ENCODE results near the gene DVL3.
A peak's percentile ranks its signal among the peaks of the same experiment; 100 is the strongest.

The DVL3 gene

DNA sequence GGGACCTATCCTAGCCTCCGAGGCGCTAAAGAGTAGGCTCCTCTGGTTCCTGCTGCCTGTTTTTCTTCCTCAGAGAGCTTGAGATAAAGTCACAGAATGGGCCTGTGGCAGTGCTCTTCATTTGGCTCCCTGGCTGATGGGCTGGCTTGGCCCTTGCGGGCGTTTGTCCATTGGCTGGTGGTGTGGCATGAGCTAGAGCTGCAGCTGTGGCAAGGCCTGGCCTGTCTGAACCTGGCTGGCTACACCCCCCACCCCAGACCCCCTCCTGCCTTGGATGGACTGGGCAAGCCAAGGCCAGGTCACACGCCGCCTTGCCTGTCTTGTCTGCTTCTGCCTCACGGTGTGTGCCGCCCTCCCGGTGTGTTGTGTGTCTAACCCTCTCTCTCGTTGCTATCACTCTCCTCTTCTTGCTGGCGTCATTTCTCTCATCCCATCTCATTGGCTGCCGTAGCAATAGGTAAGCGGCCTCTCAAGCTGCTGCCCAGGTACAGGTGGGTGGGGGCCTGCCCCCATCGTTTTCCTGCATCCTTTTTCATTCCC lies 22.7 kb downstream of the DVL3 start:
- DNase-seq, result no peak

DNA sequence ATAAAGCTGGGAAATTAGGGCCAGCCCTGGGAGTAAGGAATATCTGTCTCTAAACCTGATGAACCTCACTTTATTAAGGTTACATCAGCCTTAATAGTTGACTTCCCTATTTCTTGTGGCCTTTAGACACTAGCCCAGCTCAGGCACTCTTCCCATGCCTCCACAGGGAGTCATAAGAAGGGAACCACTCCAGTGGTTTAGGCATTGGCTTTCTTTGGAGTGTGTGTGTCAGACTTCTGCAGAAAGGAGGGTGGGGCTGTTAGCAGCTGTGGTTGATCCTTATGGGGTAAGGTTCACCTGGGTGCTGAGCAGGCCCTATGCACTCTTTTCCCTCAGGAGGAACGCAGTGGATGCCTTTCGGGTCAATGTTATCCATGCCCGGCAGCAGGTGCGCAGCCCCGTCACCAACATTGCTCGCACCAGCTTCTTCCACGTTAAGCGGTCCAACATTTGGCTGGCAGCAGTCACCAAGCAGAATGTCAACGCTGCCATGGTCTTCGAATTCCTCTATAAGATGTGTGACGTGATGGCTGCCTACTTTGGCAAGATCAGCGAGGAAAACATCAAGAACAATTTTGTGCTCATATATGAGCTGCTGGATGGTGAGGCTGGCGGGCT lies 23.5 kb downstream of the DVL3 start:
- DNase-seq, result no peak

DNA sequence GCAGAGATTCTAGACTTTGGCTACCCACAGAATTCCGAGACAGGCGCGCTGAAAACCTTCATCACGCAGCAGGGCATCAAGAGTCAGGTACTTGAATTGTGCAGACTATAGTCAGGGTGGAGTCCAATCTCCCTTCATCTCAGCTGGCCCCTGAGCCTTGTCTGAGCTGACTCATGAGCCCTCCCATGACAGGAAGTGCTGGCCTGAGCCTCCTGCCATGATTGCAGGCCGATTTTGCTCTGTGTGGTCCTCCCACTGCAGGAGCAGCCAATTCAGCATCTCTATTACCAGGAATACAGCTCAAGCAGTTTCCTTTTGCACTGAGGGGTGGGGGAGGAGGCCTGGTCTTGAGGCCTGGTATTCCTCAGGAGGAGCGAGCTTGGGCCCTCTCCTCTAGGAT lies 25.0 kb downstream of the DVL3 start:
- DNase-seq, result no peak

DNA sequence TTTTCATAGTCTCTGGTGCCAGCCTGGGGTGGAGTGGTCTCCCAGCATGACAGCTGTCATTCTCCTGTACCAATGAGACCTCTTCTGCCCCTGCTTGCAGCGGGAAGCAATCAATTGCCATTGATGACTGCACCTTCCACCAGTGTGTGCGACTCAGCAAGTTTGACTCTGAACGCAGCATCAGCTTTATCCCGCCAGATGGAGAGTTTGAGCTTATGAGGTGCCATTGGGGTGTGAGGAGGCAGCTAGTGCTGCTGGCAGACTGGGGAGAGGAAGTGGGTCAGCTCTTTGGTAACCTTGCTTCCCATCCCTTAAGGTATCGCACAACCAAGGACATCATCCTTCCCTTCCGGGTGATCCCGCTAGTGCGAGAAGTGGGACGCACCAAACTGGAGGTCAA lies 26.4 kb downstream of the DVL3 start:
- no peak for DNase-seq

DNA sequence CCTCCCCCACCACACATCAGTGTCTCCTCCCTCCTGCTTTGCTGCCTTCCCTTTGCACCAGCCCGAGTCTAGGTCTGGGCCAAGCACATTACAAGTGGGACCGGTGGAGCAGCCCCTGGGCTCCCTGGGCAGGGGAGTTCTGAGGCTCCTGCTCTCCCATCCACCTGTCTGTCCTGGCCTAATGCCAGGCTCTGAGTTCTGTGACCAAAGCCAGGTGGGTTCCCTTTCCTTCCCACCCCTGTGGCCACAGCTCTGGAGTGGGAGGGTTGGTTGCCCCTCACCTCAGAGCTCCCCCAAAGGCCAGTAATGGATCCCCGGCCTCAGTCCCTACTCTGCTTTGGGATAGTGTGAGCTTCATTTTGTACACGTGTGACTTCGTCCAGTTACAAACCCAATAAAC lies 28.5 kb downstream of the DVL3 start:
- DNase-seq, result no peak

DNA sequence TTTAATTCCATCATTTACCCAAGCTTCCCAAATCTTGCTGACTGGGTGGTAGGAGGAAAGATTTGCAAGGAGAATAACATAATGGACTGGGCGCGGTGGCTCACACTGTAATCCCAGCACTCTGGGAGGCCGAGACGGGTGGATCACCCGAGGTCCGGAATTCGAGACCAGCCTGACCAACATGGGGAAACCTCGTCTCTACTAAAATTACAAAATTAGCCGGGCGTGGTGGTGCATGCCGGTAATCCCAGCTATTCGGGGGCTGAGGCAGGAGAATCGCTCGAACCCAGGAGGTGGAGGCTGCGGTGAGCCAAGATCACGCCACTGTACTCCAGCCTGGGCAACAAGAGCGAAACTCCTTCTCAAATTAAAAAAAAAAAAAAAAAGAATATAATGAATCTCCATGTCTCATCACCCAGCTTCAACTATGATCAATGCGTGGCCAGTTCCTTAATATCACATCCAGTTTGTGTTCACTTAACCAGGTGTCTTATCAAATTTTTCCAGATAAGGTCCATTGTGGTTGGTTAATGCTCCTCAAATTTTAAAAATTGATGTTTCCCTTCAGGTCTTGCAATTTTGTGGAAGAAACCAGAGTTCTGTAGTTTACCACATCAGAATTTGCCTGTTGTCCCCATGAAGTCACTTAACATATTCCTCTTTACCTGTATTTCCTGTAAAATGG lies 29.5 kb downstream of the DVL3 start:
- no peak for DNase-seq

DNA sequence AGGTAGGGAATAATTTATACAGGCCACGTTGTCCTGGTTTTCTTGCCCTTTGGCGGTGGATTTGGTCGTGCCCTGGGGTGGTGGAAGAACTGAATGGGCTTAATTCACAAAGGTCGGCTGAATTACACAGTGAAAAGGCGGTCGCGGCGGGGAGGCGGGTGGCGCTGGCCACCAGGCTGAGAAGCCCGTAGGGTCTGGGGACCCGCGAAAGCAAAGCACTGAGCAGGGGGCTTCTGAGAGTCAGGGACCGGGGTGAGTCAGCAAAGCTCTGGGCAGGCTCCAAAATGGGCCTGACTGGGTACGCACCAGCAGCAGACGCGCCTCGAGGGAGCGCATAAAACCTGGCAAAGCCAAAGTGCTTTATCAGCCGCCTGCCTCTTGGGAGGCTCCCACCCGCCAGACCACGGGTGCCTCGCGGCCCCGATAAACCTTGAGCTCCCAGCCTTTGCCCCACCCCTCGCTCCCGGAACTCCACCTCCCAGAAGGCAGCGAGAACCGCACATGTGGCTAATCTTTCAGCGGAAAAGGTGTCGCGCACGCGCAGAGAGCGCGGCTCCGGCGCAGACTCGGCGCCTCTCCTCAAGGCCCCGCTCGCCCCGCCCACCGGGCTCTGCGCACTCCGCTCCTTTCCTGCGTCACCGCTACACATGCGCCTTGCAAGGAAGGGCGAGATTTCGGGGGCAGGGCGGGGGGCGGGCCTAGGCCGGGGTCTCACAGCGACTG lies 30.4 kb downstream of the DVL3 start:
- DNase-seq, result peak; percentile 99

DNA sequence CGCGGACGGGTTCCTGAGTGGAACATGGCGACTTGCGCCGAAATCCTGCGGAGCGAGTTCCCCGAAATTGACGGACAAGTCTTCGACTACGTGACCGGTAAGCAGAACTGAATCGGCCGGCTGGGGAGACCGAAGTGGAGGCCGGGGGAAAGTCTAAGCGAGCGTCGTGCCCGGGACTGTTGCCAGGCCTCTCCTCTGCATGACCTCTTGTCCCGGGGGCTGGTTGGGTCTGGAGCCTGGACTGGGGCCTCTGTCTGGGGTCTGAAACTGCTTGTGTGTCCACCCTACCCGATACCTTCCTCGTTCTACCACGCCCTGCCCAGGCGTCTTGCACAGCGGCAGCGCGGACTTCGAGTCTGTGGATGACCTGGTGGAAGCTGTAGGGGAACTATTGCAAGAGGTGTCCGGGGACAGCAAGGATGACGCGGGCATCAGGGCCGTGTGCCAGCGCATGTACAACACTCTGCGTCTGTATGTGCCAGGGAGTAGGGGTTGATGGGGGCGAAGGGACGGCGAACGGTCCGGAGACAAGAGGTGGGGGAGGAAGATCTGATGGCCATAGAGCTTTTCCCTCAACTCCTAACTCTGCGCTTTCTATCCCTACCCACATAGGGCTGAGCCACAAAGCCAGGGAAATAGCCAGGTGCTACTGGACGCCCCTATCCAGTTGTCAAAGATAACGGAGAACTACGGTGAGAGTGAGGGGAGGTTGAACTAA lies 31.2 kb downstream of the DVL3 start, which contains the start of gene ABCF3:
TSS of gene ABCF3 (plus strand) at position 16 of the 718 bp plus-strand sequence. CDS start at position 25, 9 bp downstream.
- no peak for DNase-seq

DNA sequence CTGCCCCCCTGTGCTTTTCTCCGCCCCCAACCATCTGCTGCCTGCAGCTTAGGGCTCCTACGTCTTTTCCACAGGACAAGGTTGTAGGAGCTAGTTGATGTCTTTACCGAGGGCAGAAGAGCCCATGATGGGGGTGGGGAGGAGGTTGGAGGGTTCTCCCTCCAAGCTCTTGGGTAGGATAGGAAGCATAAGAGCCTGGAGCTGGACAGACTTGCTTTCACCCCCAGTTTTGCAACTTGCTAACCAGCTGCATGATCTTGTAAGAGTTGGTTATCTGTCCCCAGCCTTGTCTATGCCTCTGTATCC lies 31.7 kb downstream of the DVL3 start:
- DNase-seq, result no peak

DNA sequence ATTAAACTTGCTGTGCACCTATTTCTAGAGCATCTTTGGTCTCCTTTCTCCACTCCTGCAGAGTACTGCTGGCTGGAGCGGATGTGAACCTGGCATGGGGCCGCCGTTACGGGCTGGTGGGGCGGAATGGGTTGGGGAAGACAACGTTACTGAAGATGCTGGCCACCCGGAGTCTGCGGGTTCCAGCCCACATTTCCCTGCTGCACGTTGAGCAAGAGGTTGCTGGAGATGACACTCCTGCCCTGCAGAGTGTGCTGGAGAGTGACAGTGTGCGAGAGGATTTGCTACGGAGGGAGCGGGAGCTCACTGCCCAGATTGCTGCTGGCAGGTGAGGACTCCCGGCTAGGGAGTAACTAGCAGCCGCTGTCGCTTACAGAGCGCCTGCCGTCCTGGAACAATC lies 32.9 kb downstream of the DVL3 start:
- no peak for DNase-seq

DNA sequence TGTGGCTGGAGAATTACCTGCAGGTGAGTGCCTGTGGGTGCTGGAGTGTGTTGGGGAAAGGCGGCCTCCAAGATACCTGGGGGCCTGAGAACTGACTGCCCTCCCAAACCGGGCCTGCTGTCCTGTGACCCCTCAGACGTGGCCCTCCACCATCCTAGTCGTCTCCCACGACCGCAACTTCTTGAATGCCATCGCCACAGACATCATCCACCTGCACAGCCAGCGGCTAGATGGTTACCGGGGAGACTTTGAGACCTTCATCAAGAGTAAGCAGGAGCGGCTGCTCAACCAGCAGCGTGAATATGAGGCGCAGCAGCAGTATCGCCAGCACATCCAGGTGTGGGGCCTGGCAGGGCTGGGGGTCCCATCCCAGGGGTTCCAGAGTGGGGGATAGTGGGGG lies 34.2 kb downstream of the DVL3 start:
- DNase-seq, result no peak

DNA sequence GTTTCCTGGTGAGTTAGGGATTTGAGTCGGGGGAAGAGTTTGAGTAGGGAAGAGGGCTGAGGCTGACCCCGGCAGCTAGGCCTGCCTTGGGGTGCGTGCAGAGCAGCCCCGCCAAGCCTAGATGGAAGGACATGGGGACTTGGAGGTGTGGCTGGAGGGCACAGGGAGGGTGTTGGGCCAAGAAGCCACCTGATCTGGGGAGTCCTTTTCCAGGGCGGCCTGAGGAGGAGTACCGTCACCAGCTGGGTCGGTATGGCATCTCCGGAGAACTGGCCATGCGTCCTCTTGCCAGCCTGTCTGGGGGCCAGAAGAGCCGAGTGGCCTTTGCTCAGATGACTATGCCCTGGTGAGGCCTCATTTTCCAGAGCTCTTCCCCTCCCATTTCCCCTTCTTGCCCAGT lies 37.7 kb downstream of the DVL3 start:
- DNase-seq, result no peak

DNA sequence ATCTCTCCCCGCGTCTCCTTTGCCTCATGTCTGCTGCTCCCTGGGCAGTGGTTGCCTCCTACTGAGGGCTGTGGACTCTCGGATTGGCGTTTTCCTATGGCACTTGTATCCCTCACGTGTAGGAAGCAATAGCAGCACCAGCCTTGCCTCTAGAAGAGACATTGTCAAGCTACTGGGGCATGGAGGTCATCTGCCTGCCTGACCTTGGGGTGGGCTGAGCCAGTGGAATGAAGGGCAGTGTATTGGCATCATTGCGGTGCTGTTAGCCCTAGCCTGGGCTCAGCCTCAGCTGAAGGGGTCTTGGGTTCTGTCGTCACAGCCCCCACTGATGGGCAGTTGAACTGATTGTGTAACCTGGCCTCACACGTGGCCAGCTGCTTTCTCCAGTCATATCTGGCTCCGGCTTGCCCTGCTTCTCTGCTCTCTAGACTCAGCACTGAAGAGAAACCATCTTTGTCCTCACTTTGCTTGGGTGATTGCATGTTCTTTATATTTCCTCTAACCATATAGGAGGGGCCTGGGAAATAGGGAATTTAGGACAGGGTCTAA lies 38.9 kb downstream of the DVL3 start:
- no peak for DNase-seq

DNA sequence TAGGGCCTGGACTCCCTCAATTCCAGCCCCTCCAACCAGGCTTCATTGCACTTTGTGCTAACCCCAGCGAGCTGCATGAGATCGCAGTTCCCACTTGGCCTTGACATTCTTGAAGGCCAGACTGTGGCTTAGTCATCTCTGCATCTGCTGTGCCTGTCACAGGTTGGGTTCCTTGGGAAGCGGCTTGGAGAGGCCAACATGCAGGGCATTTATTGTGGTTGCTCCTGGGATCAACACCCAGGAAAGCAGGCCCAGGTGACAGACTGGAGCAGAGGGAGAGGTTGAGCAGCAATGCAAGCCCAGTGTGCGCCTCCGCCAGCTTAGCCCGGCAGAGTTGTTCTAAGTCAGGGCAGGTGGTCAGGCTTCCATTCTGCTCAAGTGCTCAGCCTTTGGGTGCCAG lies 41.4 kb downstream of the DVL3 start:
- peak; percentile 16 for DNase-seq

DNA sequence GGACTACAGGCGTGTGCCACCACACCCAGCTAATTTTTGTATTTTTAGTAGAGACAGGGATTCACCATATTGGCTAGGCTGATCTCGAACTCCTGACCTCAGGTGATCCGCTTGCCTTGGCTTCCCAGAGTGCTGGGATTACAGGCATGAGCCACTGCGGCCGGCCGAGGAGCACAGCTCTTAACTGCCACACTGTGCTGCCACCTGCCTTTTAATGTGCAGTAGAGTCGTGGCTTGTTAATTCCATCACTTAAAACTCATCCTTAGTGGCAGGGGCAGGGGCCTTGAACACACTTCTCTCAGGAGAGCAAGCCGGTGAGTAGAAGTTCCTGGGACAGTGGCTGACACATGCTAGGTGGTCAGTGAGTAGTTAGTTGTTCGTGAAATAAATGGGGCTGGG lies 43.3 kb downstream of the DVL3 start:
- no peak for DNase-seq

DNA sequence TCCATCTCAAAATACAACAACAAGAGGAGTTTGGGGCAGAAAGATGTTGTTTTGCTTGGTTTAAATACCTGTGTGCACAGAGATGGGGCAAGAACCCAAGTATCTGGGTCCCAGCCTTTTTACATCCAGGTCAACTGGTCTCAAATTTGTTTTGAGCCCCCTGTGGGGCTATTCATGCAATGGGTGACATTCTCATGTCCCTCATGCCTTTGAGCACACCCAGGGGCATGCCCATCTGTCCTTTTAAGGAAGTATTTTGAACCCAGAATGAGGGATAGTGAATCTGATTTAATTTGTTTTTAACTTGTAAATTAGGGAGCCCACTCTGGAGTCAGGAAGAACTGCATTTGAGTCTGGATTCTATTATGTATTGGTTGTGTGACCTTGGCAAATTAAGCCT lies 45.6 kb downstream of the DVL3 start:
- DNase-seq, result no peak

DNA sequence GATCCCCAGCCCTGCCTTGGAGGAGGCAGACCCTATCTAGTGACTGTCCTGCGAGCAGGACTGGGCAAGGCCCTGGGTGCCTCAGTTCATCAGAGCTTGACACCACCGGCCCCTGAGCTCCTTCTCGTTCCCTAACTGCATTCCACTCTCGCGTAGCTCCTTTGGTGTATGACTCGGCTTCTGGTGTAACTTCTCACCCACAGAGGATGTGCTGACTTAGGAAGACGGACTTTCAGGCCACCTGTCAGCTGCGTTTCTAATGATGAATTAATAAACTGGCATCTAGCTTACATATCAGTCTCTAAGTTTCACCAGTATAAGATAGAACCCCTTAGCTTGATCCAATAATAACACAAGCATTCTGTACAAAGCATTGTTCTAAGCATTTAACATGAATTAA lies 48.3 kb downstream of the DVL3 start:
- no peak for DNase-seq

DNA sequence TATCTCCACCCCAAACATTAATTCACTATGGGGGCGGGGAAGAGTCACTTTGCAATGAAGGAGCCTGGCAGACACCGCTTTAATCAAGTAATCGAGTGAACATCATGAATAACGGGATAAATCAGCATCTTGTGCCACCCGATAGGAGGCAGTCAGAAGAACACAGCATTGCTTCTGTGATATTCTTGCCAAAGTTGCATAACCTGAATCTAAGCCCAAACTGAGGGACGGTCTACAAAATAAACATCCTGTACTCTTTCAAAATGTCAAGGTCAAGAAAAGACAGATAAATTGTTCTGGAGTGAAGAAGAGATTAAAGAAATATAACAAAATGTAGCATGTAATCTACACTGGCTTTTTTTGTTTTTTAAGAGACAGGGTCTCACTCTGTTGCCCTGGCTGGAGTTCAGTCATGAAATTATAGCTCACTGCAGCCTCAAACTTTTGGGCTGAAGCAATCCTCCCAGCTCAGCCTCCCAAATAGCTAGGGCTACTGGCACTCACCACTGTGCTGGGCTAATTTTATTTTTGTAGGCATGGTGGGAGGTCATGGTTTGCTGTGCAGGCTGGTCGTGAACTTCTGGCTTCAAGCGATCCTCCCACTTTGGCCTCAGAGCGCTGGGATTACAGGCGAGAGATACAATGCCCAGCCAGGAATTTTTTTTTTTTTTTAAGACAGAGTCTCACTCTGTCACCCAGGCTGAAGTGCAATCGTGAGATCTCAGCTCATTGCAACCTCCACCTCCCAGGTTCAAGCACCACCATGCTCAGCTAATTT lies 54.2 kb downstream of the DVL3 start:
- DNase-seq, result no peak

DNA sequence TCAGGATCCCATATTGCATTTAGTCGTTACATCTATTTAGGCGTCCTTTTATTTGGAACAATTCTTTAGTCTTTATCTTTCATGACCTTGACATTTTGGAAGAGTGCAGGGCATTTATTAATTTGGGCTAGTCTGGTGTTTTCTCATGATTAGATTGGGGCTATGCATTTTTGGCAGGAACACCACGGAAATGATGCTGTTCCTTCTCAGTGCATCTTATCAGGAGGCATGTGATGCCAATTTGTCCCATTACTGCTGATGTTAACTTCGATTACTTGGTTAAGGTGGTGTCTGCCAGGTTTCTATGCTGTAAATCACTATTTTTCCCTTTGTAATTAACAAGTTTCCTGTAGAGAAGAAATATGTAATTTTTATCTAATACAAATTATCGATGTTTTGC lies 56.1 kb downstream of the DVL3 start:
- no peak for DNase-seq

DNA sequence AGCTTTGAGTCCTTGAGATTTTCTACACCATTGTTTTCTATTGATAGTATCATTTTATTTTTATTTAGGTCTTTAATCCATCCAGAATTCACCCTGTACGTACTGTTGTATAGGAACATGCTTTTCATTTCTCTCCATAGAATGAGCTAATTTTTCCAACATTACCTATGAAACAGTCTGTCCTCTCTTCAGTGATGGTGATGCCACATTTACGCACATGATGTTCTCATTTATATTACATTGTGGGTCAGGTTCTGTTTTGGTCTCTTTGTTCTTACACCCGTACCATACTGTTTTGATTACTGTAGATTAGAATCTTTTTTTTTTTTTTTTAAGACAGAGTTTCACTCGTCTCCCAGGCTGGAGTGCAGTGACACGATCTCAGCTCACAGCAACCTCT lies 56.5 kb downstream of the DVL3 start:
- no peak for DNase-seq

DNA sequence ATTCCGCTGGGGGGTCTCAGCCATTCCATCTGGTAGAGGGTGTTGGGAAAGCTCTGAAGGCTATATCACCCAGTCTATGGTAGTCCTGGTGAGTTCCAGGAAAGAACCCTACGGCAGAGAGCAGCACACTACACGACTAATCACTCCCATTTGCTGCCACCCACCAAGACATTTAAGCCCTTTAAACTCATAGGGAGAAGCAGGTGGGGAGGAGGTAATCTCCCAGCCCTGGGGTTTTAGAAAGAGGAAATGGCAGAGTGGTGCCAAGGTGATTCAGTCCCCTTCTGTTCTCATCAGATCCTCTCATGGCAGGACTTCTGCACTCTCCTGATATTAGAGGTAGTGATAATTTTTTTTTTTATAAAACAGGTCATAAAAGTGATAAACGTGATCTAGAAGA lies 63.6 kb downstream of the DVL3 start:
- no peak for DNase-seq

DNA sequence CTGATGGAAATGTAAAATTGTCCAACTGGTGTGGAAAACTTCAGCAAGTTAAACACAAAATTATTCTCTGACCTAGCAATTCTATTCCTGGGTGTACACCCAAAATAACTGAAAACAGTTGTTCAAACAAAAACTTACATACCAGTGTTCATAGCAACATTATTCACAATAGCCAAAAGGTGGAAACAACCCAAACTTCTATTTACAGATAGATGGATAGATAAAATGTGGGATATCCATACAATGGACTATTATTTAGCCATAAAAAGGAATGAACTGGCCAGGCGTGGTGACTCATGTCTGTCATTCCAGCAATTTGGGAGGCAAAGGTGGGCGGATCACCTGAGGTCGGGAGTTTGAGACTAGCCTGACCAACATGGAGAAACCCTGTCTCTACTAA lies 67.3 kb downstream of the DVL3 start:
- no peak for DNase-seq
